Left cardiac atrium (tissue), 4 donors: Measurements from ENCODE around the gene FAU. TPM values are rescaled to one million over a fixed set of nuclear protein-coding genes. Genes with fewer than 3 reads are reported as not detected.

ENCODE experiments used
- ATAC-seq, 2 donors: fragments of 200-7000 bp; cut with Tn5 transposase; one replicate each; pipeline ENCODE4 v1.9.1; 2020; ENCODE audit warnings: mild to moderate bottlenecking in 2 of 2, moderate library complexity in 2 of 2
- DNase-seq: peaks from one replicate; pipeline ENCODE4 v3.0.0-alpha.2; 2020
- intact Hi-C, 2 donors: fragments of 100-400 bp; cut with DNase I; formaldehyde crosslinking; loops; one replicate each; pipeline versions ENCODE4 v1.14.1 to v1.15.1; 2022 to 2023
- total RNA-seq, 2 donors: library from RNA; stranded (reverse); fragmentation: NEBNext Ultra II Directional; extraction: Animal tissue kit (Norgen Biotek cat#: 25700); gene quantifications; one replicate each; pipeline ENCODE4 v1.2.1, GENCODE V29; 2021
- donor health status: DM: no; HTN: yes; CAD: no.
- donor health status: DM: no; HTN: yes; CAD: no; lungs with severe emphysema.
- donor health status: DM: yes; HTN: yes; CAD: no.
- donor health status: Dilated cardiomyopathy.

FAU gene
- total RNA-seq, 2 donors from 2014 or later, result 651 to 723 TPM

GRCh38 chr11:65111744-65112545, 10.0 kb downstream of the FAU start, which contains the start of gene TM7SF2:
Gene TM7SF2, plus strand, starts transcription at chr11:65111872. Its CDS starts 144 bp downstream, at chr11:65112016.
- peak; percentile 89 to 93 for ATAC-seq
- intact Hi-C loops, result no loop called here

GRCh38 chr11:65111159-65111743, 10.7 kb downstream of the FAU start:
- no peak for DNase-seq
- no peak for ATAC-seq
- intact Hi-C loops, result no loop called here

More at GRCh38 chr11:65111744-65112545, 10.0 kb downstream of the FAU start, which contains the start of gene TM7SF2:
- DNase-seq, result peak; percentile 98

- intact Hi-C loops, result no loop called here
- ATAC-seq (peak; percentile 31 to 41), DNase-seq (peak; percentile 85)
These were observed 11.5 kb downstream of the FAU start for GRCh38 chr11:65110354-65110861.

GRCh38 chr11:65109231-65110198, 12.4 kb downstream of the FAU start:
- no peak for DNase-seq
- no peak for ATAC-seq
- intact Hi-C loops, result no loop called here

GRCh38 chr11:65108469-65109123, 13.3 kb downstream of the FAU start:
- DNase-seq, result no peak
- ATAC-seq, result no peak
- intact Hi-C loops, result no loop called here

GRCh38 chr11:65107751-65108468, 14.0 kb downstream of the FAU start:
- ATAC-seq (no peak), DNase-seq (no peak)
- intact Hi-C loops, result no loop called here

GRCh38 chr11:65107078-65107477, 14.9 kb downstream of the FAU start:
- intact Hi-C loops, result no loop called here
- DNase-seq, result no peak
- ATAC-seq, result no peak

GRCh38 chr11:65104628-65105027, 17.3 kb downstream of the FAU start:
- intact Hi-C loops, result no loop called here
- peak in 1 of 2 donors; percentile 51 for ATAC-seq
- no peak for DNase-seq

- DNase-seq (no peak), ATAC-seq (no peak)
- intact Hi-C loops, result no loop called here
These were observed 18.5 kb downstream of the FAU start for GRCh38 chr11:65103476-65103875.

- no peak for DNase-seq
- intact Hi-C loops, result no loop called here
- ATAC-seq, result peak; percentile 65 to 70
These were observed 19.5 kb downstream of the FAU start for GRCh38 chr11:65102142-65103095.

- intact Hi-C loops, result no loop called here
- DNase-seq (no peak), ATAC-seq (no peak)
These were observed 21.1 kb downstream of the FAU start for GRCh38 chr11:65100674-65101350.

- intact Hi-C loops, result no loop called here
- DNase-seq (no peak), ATAC-seq (peak in 1 of 2 donors; percentile 5)
These were observed 25.0 kb downstream of the FAU start for GRCh38 chr11:65096926-65097325.

GRCh38 chr11:65095974-65096806, 25.7 kb downstream of the FAU start, which contains the start of gene VPS51:
Gene VPS51, plus strand, starts transcription at chr11:65096214. Its CDS starts 37 bp downstream, at chr11:65096251.
- intact Hi-C loops, result no loop called here
- peak; percentile 97 to 99 for ATAC-seq
- DNase-seq, result peak; percentile 91

GRCh38 chr11:65095427-65095826, 26.5 kb downstream of the FAU start:
- no peak for DNase-seq
- no peak for ATAC-seq
- intact Hi-C loops, result no loop called here

GRCh38 chr11:65090628-65091027, 31.3 kb downstream of the FAU start:
- ATAC-seq, result no peak
- no peak for DNase-seq
- intact Hi-C loops, result no loop called here

GRCh38 chr11:65089621-65090020, 32.3 kb downstream of the FAU start:
- intact Hi-C loops, result no loop called here
- DNase-seq, result no peak
- ATAC-seq, result no peak
